ENCODE measurements around the gene BCL11B. TPM values are rescaled to one million over a fixed set of nuclear protein-coding genes. Genes with fewer than 3 reads are reported as not detected.

BCL11B gene
- polyA plus RNA-seq, 3 donors: 0.11 to 0.28 (median 0.13) TPM

DNA sequence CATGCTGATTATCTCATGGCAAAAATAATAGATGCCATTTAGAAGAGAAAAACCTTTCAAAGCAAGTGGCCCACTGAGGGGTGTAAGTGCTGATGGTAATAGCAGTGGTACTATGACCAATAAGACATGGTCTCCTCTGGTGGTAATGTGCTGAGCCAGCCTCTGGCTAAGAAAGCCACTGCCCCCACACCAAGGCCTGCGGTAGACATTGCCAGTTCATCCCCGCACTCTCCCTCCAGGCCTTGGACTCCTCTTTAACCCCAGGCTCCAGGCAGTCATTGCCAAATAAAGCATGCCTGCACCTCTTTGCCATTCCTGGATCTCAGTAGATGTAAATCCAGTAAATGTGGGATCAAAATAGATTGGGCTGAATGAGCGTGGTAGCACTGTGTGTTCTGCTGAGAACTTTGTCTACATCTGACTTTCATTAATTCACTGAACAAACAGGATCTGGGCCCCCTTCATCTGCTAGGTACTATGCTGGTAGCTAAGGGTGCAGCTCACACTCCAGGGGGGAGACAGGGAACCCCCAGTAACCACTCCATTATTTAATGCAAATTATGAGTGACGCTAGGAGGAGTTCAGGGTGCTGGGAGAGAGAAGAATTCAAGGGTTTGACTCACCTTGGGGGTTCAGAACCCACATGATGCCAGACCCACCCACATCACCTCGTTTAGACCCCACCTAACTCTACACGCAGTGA lies 89.3 kb downstream of the BCL11B start:
- no peak overlapping the region for H3K27ac ChIP-seq (ENCODE audit: low read depth, low read length)
- WGBS, 3 donors: 81 to 94% (median 88%) methylated on average over 6 of the region's 6 CpGs

DNA sequence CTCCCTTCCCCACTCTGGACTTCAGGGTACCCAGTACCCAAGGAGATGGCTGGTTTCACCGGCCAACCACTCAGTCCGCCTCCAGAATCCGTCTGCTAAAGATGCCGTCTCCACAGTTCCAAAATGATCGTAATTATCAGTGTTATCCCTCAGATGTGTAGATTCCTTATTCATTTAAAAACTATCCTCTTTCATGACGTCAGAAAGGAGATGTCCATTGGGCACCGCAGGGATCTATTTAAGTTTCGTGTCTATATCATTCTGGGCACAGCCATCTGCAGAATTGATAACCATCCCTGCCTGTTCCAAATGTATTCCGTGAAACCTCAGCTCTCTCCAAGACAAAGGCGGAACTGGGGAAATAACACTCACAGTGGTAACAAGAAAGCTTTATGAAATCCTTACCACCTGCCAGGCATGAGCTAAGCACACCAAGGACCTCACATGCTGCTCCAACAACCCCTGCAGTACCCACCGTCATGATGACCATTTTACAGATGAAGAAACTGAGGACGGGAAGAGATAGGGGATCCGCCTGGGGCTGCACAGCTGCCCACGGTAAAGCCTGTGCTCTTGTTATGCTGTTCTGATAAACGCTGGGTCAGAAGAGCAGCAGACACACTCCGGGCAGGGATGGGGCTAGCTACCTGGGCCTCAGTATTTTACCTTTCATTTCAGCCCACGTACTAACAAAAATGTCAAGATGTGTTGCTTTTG lies 90.0 kb downstream of the BCL11B start:
- 80 to 92% (median 84%) methylated on average over 17 of the region's 17 CpGs for WGBS, 3 donors
- H3K27ac ChIP-seq (ENCODE audit: low read depth, low read length): no peak overlapping the region

DNA sequence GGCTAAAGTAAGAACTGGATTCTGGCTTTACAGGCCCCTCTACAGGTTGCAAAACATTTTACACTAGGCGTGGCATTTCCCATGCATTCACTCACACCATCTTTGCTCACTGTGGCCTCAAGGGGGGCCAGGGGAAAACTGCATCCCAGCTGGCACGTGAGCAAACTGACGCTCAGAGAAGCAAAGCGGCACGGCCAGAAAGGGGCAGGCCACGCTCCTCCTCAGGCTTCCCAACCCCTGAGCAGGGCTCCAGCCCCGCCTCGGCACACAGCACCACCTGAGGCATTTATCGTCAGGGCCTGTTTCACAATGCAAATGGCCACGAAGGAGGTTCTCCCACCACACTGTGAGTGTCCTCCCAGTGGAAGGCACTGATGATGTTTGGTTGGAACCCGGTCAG lies 90.8 kb downstream of the BCL11B start:
- H3K27ac ChIP-seq (ENCODE audit: low read depth, low read length): no peak overlapping the region
- 80 to 81% (median 81%) methylated on average over 11 of the region's 11 CpGs for WGBS, 3 donors

DNA sequence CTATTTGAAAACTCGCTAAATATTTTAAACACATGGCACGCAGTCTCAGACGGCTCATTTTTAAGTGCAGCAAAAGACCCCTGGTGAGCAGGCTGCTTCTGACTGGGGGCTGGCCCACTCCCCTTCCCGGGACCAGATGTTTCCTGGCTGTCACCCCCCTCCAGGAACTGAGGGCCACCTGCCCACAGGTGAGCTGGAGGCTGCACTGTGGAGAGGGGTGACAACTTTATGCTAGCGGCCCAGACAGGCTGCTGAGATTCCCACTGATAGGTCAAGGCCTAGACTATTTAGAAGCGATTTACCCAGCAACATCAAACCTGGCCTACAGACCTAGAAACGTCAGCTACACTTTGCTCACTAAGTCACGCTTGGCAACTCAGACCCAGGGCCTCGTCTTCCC lies 92.1 kb downstream of the BCL11B start:
- H3K27ac ChIP-seq (ENCODE audit: low read depth, low read length): no peak overlapping the region
- WGBS, 3 donors: 82 to 89% (median 89%) methylated on average over 9 of the region's 9 CpGs

DNA sequence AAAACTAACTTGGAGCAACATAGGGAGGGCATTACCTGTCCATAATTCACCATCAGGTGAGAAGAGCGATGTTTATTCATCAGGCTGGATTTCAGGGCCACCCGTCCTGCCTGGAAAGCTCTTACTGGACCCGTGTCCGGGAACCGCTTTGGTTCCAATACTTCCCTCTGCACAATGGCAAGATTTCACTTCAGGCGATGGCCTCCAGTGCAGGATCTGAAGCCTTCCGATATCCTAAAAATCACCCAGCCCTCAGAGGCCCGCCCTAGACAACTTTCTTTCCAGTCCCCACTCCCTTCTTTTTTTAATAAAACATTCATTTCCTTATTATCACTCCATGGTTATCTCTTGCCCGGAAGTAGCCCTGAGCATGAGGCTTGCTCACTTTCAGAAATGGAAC lies 92.5 kb downstream of the BCL11B start:
- no peak overlapping the region for H3K27ac ChIP-seq (ENCODE audit: low read depth, low read length)
- 81 to 95% (median 95%) methylated on average over 9 of the region's 9 CpGs for WGBS, 3 donors

DNA sequence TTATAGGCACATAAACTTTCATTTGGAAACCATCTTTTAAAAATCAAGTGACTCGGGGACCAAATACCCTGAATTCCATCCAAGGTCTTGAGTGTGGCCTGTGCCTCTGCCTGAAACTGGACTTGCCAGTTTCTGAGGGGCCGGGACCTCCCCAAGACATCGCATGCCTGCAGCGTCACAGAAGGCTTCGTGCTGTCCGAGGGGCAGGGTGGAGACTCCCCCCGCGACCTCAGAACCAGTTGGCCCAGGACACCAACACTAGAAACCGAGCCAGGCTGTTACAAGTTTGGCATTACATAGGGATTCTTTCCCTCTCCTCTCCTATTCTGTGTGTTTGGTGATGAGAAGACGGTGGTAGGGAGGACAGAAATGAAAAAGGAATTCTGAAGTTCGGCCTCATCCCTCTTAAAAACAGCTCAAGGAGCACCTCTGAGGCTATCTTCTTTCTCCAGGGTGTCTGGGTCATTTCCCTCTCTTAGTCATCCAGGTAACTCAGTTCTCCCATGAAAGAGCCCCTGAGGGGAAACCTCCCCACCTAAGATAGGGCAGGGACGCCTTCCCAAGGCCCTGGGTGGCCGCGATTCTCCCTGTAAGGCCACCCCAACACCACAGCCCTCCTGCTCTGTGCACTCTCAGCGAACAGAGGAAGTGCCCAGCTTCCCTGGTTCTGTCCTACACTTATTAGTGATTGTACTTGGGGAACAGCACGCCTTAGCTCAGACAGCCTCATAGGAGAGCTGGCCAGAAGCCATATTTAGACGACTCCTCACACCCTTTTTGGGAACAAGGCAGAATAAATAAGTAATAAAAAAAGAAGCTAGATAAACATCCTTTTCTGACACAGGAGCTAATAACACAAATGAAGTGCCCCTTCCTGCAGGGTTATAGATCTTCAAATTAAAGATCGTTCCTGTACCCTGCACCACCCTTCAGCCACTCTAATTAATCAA lies 93.8 kb downstream of the BCL11B start:
- H3K27ac ChIP-seq (ENCODE audit: low read depth, low read length): no peak overlapping the region
- 59 to 61% (median 60%) methylated on average over 18 of the region's 18 CpGs for WGBS, 3 donors

DNA sequence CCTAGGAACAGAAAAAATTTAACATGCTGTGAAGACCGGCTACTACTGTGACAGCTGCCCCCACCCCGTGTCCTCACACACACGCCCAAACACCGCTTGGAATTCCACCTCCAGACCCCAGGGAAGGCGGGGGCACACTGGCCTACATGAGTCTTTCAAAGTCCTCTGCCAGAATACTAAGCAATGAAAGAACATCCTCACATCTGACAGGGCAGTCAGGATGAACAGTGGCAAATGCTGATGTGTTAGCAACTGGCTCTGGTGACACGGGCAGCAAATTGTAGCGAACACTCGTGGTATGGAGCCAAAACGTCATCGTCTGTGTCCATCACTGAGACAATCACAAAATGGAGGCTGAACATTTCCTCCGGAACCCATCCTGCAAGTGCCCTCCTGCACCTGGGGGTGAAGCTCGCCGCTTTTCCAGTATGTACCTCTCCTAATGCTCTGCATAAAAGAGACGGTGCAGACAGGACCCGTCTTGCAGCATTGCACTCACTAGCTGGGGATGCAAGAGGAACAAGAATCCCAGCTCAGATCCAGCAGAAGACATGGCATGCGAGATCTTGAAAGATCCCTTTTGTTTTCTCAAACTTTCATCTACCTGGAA lies 94.8 kb downstream of the BCL11B start:
- WGBS, 3 donors: 87 to 94% (median 88%) methylated on average over 16 of the region's 16 CpGs

DNA sequence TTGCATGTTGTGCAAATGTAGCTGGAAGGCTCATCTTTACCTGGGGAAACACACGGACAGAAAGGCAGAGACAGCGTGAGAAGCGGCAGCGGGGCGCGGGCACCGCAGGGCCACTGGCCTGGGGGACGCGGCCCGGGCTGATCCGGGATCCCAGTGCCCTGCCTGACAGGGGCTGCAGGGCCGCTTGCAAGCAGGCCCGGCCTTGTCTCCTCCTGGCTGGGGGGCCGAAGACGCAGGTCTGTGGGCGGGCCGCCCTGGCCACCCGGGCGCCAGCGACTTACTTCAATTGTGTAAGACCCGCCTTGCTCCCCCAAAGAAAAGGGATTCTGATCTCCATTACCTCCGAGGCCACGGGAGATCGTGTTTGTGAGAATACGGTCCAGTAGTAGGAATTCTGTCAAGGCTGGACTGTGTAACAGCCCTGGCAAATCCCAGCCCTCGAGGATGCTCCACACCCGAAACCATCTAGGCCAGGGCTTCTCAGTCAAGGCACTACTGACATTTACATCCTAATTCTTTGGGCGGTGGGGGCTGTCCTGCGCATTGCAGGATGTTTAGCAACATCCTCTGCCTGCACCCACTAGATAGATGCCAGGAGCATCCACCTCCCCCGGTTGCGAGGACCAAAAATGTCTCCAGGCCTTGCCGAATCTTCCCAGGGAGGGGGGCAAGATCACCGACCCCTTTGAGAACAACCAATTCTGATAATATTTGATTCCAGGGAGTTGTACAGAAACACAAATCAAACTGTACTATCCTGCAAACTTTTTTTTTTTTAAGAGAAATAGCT lies 95.6 kb downstream of the BCL11B start:
- 90 to 94% (median 93%) methylated on average over 33 of the region's 33 CpGs for WGBS, 3 donors
- no peak overlapping the region for H3K27ac ChIP-seq (ENCODE audit: low read depth, low read length)

More for the DNA sequence above, 94.8 kb downstream of the BCL11B start:
- H3K27ac ChIP-seq (ENCODE audit: low read depth, low read length): no peak overlapping the region

DNA sequence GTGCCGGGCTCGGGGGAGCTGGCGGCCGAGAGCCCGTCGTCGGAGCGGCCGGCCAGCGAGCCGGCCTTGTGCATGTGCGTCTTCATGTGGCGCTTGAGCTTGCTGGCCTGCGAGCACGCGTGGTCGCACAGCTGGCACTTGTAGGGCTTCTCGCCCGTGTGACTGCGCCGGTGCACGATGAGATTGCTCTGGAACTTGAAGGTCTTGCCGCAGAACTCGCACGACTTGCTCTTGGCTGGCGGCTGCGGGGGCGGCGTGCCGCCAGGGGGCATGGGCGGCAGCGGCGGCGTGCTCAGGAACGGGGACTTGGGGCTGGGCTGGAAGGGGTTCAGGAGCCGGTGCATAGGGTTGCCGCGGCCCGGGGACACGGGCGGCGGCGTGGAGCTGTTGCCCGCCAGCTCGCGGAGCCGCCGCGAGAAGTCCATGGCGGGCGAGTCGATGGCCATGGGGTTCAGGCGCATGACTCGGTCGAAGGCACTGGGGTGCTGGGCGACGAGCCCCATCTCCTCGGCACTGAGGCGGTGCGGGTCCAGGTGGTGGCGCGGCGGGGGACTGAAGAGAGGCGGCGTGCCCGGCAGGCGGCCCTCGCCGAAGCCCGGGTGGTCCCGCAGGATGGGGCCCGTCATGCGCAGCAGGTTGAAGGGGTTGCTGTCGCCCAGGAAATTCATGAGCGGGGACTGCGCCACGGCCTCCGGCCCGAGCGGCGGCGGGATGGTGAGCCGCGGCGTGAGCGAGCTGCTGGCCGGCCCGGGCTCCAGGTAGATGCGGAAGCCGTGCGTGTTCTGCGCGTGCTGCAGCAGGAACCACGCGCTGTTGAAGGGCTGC lies 96.5 kb downstream of the BCL11B start:
- 98% methylated on average over 92 to 95 of the region's 95 CpGs for WGBS, 3 donors

DNA sequence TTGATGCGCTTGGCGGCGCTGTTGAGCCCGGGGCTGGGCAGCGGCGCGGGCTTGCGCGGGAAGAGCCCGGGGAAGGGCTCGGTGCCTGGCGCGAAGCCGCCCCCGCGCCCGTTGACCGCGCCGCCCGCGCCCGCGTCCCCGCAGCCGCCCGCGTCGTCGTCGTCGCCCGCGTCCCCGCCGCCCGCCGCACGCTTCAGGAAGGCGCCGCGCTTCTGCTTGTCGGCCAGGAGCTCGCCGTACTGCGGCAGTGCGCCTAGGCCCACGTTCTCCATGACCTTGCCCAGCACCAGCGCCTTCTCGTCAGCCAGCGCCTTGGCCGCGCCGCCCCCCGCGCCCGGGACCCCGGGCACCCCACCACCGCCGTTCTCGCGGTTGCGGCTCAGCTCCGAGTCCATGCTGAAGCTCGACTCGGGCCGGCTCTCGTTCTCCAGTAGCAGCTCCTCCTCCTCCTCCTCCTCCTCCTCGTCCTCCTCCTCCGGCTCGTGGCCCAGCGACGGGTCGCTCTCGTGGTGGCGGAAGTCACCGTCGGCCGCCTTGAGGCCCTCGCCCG lies 97.2 kb downstream of the BCL11B start:
- WGBS, 3 donors: 89 to 95% (median 93%) methylated on average over 71 to 81 of the region's 81 CpGs
- no peak overlapping the region for H3K27ac ChIP-seq (ENCODE audit: low read depth, low read length)

More for the DNA sequence above, 96.5 kb downstream of the BCL11B start:
- no peak overlapping the region for H3K27ac ChIP-seq (ENCODE audit: low read depth, low read length)

DNA sequence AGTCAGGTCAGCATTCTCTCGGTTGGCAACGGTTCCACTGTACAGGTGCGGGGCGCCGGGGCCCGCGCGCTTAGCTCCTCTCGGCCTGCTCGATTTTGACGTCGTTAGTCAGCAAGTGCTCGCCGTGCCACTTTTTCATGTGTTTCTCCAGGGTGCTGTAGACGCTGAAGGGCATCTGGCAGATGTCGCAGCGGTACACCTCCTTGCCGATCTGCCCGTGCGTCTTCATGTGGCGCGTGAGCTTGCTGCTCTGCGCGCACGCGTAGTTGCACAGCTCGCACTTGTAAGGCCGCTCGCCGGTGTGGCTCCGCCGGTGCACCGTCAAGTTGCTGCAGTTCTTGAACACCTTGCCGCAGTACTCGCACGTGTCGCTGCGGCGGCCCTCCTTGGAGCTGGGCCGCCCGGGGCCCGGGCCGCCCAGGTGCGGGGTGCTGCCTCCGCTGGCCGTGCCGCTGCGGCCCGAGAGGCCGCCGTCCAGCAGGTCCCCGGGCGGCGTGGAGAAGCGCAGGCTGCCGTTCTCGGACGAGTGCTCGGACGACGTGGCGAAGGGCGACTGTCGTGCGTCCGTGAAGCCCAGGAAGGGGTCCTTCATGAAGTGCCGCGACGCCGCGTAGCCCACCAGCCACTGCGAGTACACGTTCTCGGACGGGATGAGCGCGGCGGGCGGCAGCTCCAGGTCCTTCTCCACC lies 97.8 kb downstream of the BCL11B start:
- WGBS, 3 donors: 88 to 95% (median 94%) methylated on average over 79 of the region's 79 CpGs

DNA sequence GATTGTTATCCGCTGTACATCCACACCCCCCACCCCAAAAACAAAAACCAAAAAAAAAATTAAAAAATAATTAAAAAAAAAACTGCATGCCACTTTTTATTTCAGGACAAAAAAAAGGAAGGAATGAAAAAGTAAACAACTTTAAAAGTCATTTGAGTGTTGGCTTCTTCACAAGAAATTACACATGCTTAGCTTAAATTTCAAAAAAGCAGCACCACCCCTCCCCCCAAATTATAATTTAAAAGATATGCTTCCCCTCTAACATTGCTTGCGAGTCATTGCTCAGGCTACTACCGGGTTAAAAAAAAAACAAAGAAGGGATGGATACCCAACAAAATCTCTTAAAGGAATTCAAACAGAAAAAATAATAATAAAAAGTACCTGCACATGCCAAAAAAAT lies 98.5 kb downstream of the BCL11B start:
- WGBS, 3 donors: 88 to 89% (median 89%) methylated on average over 3 of the region's 3 CpGs
- no peak overlapping the region for H3K27ac ChIP-seq (ENCODE audit: low read depth, low read length)

More for the DNA sequence above, 97.8 kb downstream of the BCL11B start:
- no peak overlapping the region for H3K27ac ChIP-seq (ENCODE audit: low read depth, low read length)

DNA sequence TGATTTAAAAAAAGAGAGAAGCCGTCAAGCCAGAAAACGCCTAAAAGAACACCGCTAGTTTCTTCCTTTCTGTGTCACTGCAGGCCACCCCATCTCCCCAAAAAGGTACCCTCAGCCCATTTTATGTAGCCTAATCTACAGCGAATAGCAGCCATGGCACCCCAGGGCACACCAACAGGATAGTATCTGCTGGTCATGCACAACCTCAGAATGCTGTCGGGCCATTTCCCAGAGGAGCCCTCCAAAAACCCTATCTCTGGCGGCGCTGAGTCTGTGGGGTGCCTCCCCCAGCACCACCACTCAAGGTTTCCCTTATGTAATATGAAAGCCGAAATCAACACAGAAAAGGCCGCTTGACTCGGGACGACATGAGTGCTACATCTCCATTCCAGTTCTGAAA lies 98.9 kb downstream of the BCL11B start:
- no peak overlapping the region for H3K27ac ChIP-seq (ENCODE audit: low read depth, low read length)
- 85 to 90% (median 90%) methylated on average over 11 of the region's 11 CpGs for WGBS, 3 donors

DNA sequence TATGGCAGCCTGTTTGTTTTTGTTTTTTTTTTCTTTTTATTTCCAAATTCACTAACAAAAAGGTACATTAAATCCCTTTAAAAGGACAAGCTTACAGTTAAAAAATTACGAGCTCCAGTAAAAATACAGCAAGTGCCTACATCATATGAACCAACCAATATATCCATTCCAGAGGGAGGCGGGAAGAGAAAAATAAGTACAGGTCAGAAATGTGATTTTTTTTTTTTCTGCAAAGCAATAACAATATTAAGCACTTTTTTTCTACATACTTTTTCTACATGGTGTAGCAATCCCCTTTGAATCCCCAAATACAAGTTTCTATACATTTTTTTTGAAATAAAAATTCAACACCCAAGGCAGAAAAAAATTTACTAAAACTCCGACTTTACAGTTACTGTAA lies 100.6 kb downstream of the BCL11B start:
- WGBS, 3 donors: 90 to 93% (median 93%) methylated on average over 3 of the region's 3 CpGs

DNA sequence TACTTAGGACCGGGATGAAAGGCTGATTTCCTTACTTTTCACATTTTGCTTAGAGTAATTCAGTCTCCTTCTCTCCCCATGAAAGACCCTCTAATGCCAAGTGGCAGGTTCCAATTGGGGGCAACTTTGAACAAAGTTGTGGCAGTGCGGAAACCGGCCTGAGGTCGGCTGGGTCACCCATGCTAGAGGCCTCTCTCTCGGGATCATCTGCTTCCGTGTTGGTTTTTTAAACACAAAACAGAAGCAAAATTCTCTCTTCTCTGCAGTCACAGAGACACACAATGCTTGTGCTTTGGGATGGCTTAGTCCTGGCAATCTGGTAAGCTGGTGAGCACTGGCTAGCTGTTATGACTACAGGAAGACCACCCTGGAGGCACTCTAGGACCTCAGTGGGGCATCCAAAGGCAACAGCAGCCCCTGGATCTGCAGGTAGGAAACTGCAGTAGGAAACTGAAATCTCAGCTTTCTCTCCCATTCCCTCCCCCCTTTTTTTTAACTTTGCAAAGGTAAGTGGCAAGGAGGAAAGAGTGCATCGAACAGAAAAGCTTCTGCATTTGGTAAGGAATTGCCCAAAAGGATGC lies 102.1 kb downstream of the BCL11B start:
- 77 to 85% (median 81%) methylated on average over 7 of the region's 7 CpGs for WGBS, 3 donors
- no peak overlapping the region for H3K27ac ChIP-seq (ENCODE audit: low read depth, low read length)

More for the DNA sequence above, 100.6 kb downstream of the BCL11B start:
- H3K27ac ChIP-seq (ENCODE audit: low read depth, low read length): no peak overlapping the region

DNA sequence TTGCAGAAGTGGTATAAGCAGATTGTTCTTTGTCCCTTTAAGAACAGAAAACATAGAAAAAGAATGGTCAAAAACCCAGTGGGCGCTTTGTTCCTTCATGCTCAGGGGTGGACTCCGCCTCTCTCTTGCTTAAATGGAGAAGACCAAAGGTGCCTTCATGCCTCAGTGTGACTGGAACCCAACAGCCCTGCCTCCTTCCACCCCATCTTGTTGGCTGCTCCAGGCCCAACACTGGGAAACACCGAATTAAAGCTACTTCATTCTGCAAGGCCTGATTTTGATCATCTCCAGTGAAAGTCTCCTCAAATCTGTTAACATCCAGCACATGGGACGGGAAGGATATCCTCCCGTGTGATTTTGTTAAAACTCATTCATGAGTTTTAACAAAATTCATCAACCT lies 103.7 kb downstream of the BCL11B start:
- no peak overlapping the region for H3K27ac ChIP-seq (ENCODE audit: low read depth, low read length)
- 92 to 96% (median 95%) methylated on average over 5 of the region's 5 CpGs for WGBS, 3 donors

Measured in adipose tissue (tissue), 3 donors.